ENCODE results near the gene ITFG2.

DNA sequence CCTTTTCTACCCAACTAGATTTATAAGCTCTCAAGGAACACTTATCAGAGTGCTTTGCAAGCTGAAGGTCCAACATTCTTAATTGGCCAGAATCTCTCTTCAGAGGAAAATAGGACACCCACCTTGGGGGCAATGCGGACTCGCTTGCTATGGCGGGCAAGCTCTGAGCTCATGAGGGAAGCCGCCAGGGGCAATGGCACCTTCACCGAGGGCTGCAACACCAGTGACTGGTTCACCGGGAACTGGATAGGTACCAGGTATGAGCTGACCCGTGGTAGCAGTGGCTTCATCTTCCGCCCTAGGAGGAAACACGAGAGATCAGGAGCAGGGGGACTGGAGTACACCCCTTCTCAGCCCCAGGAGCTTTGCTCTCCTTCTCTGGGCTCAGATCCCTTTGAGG lies 51.7 kb downstream of the ITFG2 start:
- TF ChIP-seq ZSCAN25 (CRISPR knock-in tag; IDR thresholded peaks at IDR 0.05) (no peak), DPF2 (CRISPR knock-in tag; IDR thresholded peaks at IDR 0.05; ENCODE audit: borderline replicate concordance, low read depth) (no peak), POLR2AphosphoS5 (IDR thresholded peaks at IDR 0.05; ENCODE audit: low read depth, low read length) (no peak)
- TF ChIP-seq, protein P1, sequence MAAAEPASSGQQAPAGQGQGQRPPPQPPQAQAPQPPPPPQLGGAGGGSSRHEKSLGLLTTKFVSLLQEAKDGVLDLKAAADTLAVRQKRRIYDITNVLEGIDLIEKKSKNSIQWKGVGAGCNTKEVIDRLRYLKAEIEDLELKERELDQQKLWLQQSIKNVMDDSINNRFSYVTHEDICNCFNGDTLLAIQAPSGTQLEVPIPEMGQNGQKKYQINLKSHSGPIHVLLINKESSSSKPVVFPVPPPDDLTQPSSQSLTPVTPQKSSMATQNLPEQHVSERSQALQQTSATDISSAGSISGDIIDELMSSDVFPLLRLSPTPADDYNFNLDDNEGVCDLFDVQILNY (CRISPR knock-in tag; conservative IDR thresholded peaks at IDR 0.05): no peak
